ENCODE results near the gene BZW2. TPM values are rescaled to one million over a fixed set of nuclear protein-coding genes. Genes with fewer than 3 reads are reported as not detected.

The BZW2 gene
- total RNA-seq, 1 donor from 2014 or later, result 41.9 TPM

- DNase-seq (ENCODE audit: low spot score), result no peak
These were observed 66.9 kb downstream of the BZW2 start for GRCh38 chr7:16712916-16713315.

- no peak for DNase-seq (ENCODE audit: low spot score)
These were observed 69.9 kb downstream of the BZW2 start for GRCh38 chr7:16715928-16716327.

GRCh38 chr7:16718111-16718656 lies 72.2 kb downstream of the BZW2 start:
- DNase-seq (ENCODE audit: low spot score), result no peak

GRCh38 chr7:16719699-16720098 lies 73.7 kb downstream of the BZW2 start:
- no peak for DNase-seq (ENCODE audit: low spot score)

GRCh38 chr7:16721541-16721940 lies 75.6 kb downstream of the BZW2 start:
- DNase-seq (ENCODE audit: low spot score), result no peak

GRCh38 chr7:16724344-16724743 lies 78.4 kb downstream of the BZW2 start:
- no peak for DNase-seq (ENCODE audit: low spot score)

- DNase-seq (ENCODE audit: low spot score), result no peak
These were observed 80.2 kb downstream of the BZW2 start for GRCh38 chr7:16726189-16726588.

GRCh38 chr7:16727736-16728135 lies 81.8 kb downstream of the BZW2 start:
- DNase-seq (ENCODE audit: low spot score), result no peak

GRCh38 chr7:16728811-16729210 lies 82.8 kb downstream of the BZW2 start:
- no peak for DNase-seq (ENCODE audit: low spot score)

GRCh38 chr7:16729541-16729940 lies 83.6 kb downstream of the BZW2 start:
- DNase-seq (ENCODE audit: low spot score), result no peak

- DNase-seq (ENCODE audit: low spot score), result no peak
These were observed 85.0 kb downstream of the BZW2 start for GRCh38 chr7:16730937-16731336.

- no peak for DNase-seq (ENCODE audit: low spot score)
These were observed 86.8 kb downstream of the BZW2 start for GRCh38 chr7:16732828-16733227.

- DNase-seq (ENCODE audit: low spot score), result no peak
These were observed 88.3 kb downstream of the BZW2 start for GRCh38 chr7:16734148-16734726.

GRCh38 chr7:16735020-16735419 lies 89.0 kb downstream of the BZW2 start:
- no peak for DNase-seq (ENCODE audit: low spot score)

- DNase-seq (ENCODE audit: low spot score), result no peak
These were observed 92.2 kb downstream of the BZW2 start for GRCh38 chr7:16738011-16738688.

- DNase-seq (ENCODE audit: low spot score), result no peak
These were observed 94.1 kb downstream of the BZW2 start for GRCh38 chr7:16739863-16740622.

- no peak for DNase-seq (ENCODE audit: low spot score)
These were observed 94.6 kb downstream of the BZW2 start for GRCh38 chr7:16740623-16740953.

- DNase-seq (ENCODE audit: low spot score), result no peak
These were observed 95.0 kb downstream of the BZW2 start for GRCh38 chr7:16740996-16741395.

GRCh38 chr7:16741676-16742075 lies 95.7 kb downstream of the BZW2 start:
- DNase-seq (ENCODE audit: low spot score), result no peak

GRCh38 chr7:16742547-16742946 lies 96.6 kb downstream of the BZW2 start:
- no peak for DNase-seq (ENCODE audit: low spot score)

- DNase-seq (ENCODE audit: low spot score), result no peak
These were observed 97.3 kb downstream of the BZW2 start for GRCh38 chr7:16743236-16743635.

GRCh38 chr7:16744518-16745250 lies 98.7 kb downstream of the BZW2 start:
- no peak for DNase-seq (ENCODE audit: low spot score)

Data from mesenteric fat pad (tissue), 1 donor.